ENCODE measurements around the gene VCX3A.
"Not testable (repeated sequence)": the region's sequence is repeated elsewhere in the genome, so short reads cannot be mapped to it uniquely, and the experiment has no call there.

VCX3A gene

DNA sequence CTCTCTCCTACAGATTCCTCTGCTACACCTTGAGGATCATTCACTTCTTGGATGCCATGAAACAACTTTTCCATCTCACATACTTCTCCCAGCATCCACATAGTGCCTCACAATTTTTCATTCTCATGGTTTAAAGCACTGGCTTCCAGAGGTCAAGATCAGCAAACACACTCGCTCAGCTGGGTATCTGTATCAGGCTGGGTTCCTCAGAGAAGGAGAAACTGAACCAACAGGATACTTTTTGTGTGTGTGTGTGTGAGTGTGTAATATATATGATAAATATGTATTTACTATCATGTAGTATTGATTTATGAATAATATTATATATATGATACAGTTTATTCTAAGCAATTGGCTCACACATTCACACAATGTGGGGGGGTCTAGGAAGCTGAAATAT lies at the start of gene VCX3A:
TSS of gene VCX3A (minus strand) at position 101 of the 400 bp plus-strand sequence. CDS start 621 bp downstream, outside the sequence.
- DNase-seq: not testable (repeated sequence)

GRCh38 chrX:6574762-6575161 lies 39.8 kb upstream of the VCX3A start:
- DNase-seq: no peak

- DNase-seq: no peak
Measured at GRCh38 chrX:6568031-6568430, 33.1 kb upstream of the VCX3A start.

DNA sequence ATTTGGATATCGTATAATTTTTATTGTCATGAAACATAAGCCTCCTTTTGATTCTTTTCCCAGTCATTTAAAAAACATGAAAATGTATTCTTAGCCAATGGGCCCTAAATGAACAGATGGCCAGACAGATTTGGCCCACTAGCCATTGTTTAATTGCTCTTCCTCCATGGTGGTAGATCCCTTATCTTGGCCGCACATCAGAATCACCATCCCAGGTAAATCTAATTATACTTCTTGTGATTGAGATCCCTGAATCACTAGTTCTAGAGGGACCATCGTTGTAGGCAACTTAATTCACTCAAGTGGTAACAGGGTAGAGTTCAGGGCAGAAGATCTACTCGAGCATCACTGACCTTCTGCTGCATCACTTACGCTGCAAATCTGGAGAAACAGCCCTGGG lies 24.1 kb upstream of the VCX3A start:
- DNase-seq: no peak

- no peak for DNase-seq
Measured at GRCh38 chrX:6557690-6558089, 22.8 kb upstream of the VCX3A start.

DNA sequence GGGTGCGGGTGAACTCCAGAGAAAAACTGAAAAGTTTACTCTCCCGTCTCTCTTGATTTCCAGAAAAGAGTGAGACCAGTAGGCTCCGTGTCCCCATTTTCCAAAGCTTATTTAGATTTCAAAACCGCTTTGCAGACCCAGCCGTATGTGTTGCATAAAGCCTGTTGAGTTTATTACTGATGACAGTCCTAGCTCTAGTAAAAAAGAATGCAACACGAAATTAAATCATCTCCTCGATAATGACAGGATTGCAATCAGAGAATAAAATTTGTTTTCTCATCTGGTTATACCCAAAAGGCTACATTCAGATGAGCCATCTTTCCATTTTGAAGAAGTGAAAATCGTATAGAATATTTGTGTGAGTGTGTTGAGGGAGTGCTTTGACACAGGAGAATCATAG lies 16.1 kb upstream of the VCX3A start:
- DNase-seq: no peak

DNA sequence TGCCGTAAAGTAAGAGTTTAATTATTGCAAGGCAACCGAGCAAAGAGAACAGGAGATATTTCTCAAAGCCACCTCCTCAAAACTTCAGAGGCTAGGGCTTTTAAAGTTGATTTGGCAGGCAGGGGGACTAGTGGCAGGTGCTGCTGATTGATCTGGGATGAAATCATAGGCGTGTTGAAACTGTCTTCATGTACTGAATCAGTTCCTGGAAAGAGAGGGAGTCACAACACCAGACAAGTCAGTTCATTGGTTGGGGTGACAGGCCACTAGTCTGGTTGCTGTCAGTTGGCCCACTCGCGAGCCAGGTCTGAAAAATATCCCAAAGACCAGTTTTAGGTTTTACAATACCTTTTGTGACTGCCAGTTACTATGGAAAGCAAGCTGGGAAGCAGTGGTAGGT lies 10.8 kb upstream of the VCX3A start:
- no peak for DNase-seq

- DNase-seq: no peak
Measured at GRCh38 chrX:6526564-6527136, 8.3 kb downstream of the VCX3A start.

DNA sequence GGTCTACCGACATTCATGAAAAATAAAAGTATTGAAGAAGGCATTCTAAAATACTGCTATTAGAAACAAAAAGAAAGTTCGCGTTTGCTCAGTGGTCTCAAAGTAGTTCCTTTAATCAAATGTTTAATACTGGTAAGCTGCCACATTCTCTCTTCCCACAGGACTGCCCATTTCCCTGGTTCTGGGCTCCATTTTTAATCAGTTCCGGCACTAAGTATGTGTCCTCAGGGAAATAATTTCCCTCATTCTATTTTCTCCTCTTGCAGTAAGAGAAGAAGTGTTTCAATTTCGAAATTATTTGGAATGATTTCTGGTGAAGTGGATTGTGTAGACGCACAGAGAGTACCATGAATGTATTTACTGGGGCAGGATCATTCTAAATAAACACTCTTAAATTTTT lies 17.5 kb downstream of the VCX3A start:
- DNase-seq: no peak

- no peak for DNase-seq
Measured at GRCh38 chrX:6506444-6506843, 28.5 kb downstream of the VCX3A start.

- DNase-seq: no peak
Measured at GRCh38 chrX:6505960-6506359, 29.0 kb downstream of the VCX3A start.

DNA sequence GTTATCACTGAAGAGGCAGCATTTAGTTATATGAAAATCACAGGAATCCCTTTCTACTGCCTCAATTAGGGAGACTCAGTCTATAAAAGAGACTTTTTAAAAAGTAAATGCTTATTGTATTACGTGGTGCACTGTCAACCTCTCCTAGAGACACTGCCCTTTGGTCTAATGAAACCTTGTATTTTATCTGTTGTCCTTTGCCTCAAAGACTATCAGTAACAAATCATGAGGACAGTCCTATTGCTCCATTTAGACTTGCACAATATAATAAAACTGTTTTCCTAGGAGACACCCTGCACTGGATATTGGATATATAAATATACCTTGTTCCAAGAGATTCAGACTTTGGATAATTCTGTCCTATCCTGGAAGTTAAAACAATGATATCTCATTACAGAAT lies 34.2 kb downstream of the VCX3A start:
- DNase-seq: no peak

GRCh38 chrX:6498324-6498723 lies 36.6 kb downstream of the VCX3A start:
- DNase-seq: no peak
